Measurements from ENCODE around the gene NF1. TPM values are rescaled to one million over a fixed set of nuclear protein-coding genes. Genes with fewer than 3 reads are reported as not detected.

The NF1 gene
- total and polyA plus RNA-seq, 2 of the 13 experiments (the other 11 are each of a cell fraction or from before 2014, with no cell fraction given), result 21.5 to 26.5 TPM

DNA sequence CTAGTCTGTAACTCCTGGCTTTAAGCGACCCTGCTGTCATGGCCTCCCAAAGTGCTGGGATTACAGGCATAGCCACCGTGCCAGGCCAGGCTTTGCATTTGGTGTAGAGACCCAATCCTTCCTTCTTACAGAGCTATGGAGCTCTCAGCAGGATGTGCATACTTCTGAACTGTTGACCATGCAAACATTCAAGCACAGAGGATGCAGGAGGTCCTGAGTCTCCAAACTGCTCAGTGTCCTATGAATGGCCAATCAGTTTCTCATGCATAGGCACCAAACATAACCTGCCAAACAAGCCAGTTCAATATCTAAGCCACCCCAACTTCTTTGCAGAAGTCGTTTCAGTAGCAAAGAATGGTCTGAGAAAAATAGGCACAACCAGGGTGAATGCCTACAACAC lies 40.0 kb upstream of the NF1 start:
- Histone ChIP-seq H3K4me1 (ENCODE audit: insufficient read depth, low read length) (peaks cover 17% of the 10 kb centered on the region), H3K9ac (ENCODE audit: insufficient read depth, low read depth, low read length) (no peak overlapping the region), H2AFZ (ENCODE audit: low read length) (no peak overlapping the region), H3K27ac (ENCODE audit: extremely low read length, insufficient read depth, low read length) (no peak overlapping the region), H4K20me1 (ENCODE audit: insufficient read depth, low read length) (no peaks in the 10 kb centered on the region), H3K36me3 (replicated peaks in 1 of 2; ENCODE audit: control insufficient read depth in 1 of 2, insufficient read depth in 2 of 2, low read length in 2 of 2) (no peaks in the 10 kb centered on the region), H3K4me2 (ENCODE audit: low read depth, low read length) (no peak overlapping the region), H3K79me2 (ENCODE audit: insufficient read depth, low read length) (no peaks in the 10 kb centered on the region), H3K27me3 (ENCODE audit: control insufficient read depth in 1 of 2, insufficient read depth in 2 of 2, low read length in 2 of 2) (no peaks in the 10 kb centered on the region; a peak in 2 of 5 replicates), H3K9me3 (ENCODE audit: low read length) (no peaks in the 10 kb centered on the region), H3K4me3 (replicated peaks in 1 of 3; ENCODE audit: insufficient read depth in 1 of 3, low read depth in 2 of 3, low read length in 3 of 3) (no peak overlapping the region)
- no peak for TF ChIP-seq SALL2 (CRISPR knock-in tag; IDR thresholded peaks at IDR 0.05)
- no peak for TF ChIP-seq SMAD1 (CRISPR knock-in tag; IDR thresholded peaks at IDR 0.05; ENCODE audit: borderline replicate concordance, low read depth)
- no peak for TF ChIP-seq KDM2A (CRISPR knock-in tag; IDR thresholded peaks at IDR 0.05; ENCODE audit: borderline replicate concordance, low read depth)
- no peak for TF ChIP-seq ZNF292 (CRISPR knock-in tag; IDR thresholded peaks at IDR 0.05; ENCODE audit: borderline replicate concordance, low read depth)
- no peak for TF ChIP-seq NFKB2 (CRISPR knock-in tag; IDR thresholded peaks at IDR 0.05; ENCODE audit: borderline replicate concordance)
- TF ChIP-seq ZNF367 (CRISPR knock-in tag; IDR thresholded peaks at IDR 0.05; ENCODE audit: borderline replicate concordance), result no peak
- TF ChIP-seq, protein P1, sequence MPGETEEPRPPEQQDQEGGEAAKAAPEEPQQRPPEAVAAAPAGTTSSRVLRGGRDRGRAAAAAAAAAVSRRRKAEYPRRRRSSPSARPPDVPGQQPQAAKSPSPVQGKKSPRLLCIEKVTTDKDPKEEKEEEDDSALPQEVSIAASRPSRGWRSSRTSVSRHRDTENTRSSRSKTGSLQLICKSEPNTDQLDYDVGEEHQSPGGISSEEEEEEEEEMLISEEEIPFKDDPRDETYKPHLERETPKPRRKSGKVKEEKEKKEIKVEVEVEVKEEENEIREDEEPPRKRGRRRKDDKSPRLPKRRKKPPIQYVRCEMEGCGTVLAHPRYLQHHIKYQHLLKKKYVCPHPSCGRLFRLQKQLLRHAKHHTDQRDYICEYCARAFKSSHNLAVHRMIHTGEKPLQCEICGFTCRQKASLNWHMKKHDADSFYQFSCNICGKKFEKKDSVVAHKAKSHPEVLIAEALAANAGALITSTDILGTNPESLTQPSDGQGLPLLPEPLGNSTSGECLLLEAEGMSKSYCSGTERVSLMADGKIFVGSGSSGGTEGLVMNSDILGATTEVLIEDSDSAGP (CRISPR knock-in tag; IDR thresholded peaks at IDR 0.05; ENCODE audit: borderline replicate concordance), result no peak
- 23% methylated on average over 3 of the region's 3 CpGs for WGBS (ENCODE audit: low lambda C conversion rate)
- FAIRE-seq (no peak), ATAC-seq (no peak; the same call in 2 of the 3 replicates), DNase-seq (ENCODE audit: low spot score) (no peak)
- intact Hi-C loops (cut with micrococcal nuclease; ENCODE audit: unreplicated experiment) (no loop called here), in situ Hi-C loops (cut with HindIII; ENCODE audit: extremely low pct_ligation_motif_present, low pct_unique_long_range_greater_than_20kb) (no loop called here)
- POLR2A ChIA-PET, result interaction anchor here (0.6 kb wide), 1 partner anchor 40 kb away, joined by 3 read pairs; the partner anchor contains the start of gene NF1
- no TSS peak for BruUV-seq (replicated peaks)
- CTCF ChIA-PET (ENCODE audit: low intra/inter-chr PET ratio, low total read pairs), result no interaction called here

DNA sequence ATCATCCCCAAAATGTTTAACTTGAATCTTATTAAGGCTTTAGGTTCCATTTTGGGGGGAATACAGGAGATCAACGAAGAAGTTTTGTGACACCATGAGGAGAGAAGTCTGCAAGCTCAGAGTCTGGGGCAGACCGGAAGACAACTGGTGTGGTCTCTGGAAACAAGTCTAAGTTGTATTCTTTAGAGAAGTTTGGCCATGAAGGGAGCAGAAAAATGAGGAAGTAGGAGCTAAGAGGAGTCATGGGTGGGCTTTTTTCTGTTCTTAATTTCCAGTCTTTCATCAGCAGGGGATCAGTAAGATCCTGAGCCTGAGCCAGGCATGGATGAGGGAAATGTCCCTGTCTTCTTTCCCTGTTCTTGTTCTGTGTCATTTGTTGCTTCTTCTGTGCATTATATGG lies 35.8 kb upstream of the NF1 start:
- Histone ChIP-seq H4K20me1 (ENCODE audit: insufficient read depth, low read length) (no peaks in the 10 kb centered on the region), H2AFZ (ENCODE audit: low read length) (no peak overlapping the region), H3K27me3 (ENCODE audit: control insufficient read depth in 1 of 2, insufficient read depth in 2 of 2, low read length in 2 of 2) (no peaks in the 10 kb centered on the region; a peak in 2 of 5 replicates), H3K27ac (ENCODE audit: extremely low read length, insufficient read depth, low read length) (no peak overlapping the region), H3K9me3 (ENCODE audit: low read length) (no peaks in the 10 kb centered on the region), H3K4me2 (ENCODE audit: low read depth, low read length) (no peak overlapping the region), H3K36me3 (replicated peaks in 1 of 2; ENCODE audit: control insufficient read depth in 1 of 2, insufficient read depth in 2 of 2, low read length in 2 of 2) (no peaks in the 10 kb centered on the region), H3K4me1 (ENCODE audit: insufficient read depth, low read length) (no peaks in the 10 kb centered on the region), H3K4me3 (replicated peaks in 1 of 3; ENCODE audit: insufficient read depth in 1 of 3, low read depth in 2 of 3, low read length in 3 of 3) (no peak overlapping the region), H3K79me2 (ENCODE audit: insufficient read depth, low read length) (no peaks in the 10 kb centered on the region), H3K9ac (ENCODE audit: insufficient read depth, low read depth, low read length) (no peak overlapping the region)
- DNase-seq (ENCODE audit: low spot score) (no peak), ATAC-seq (no peak), FAIRE-seq (no peak)
- ChIA-PET CTCF (ENCODE audit: low intra/inter-chr PET ratio, low total read pairs) (no interaction called here), POLR2A (no interaction called here)
- in situ Hi-C loops (cut with HindIII; ENCODE audit: extremely low pct_ligation_motif_present, low pct_unique_long_range_greater_than_20kb), result no loop called here
- WGBS (ENCODE audit: low lambda C conversion rate), result 44% methylated on average over 2 of the region's 2 CpGs
- intact Hi-C loops (cut with micrococcal nuclease; ENCODE audit: unreplicated experiment), result no loop called here
- no TSS peak for BruUV-seq (replicated peaks)
- TF ChIP-seq PCBP1 (IDR thresholded peaks at IDR 0.05; ENCODE audit: borderline replicate concordance, low read depth, low read length), result no peak
- TF ChIP-seq SNRNP70 (IDR thresholded peaks at IDR 0.05; ENCODE audit: low read depth, low read length), result no peak
- no peak for TF ChIP-seq NR3C1 (CRISPR knock-in tag; IDR thresholded peaks at IDR 0.05)
- no peak for TF ChIP-seq EZH2 (conservative IDR thresholded peaks at IDR 0.05; ENCODE audit: low read depth, low read length)
- no peak for TF ChIP-seq MED1 (CRISPR knock-in tag; IDR thresholded peaks at IDR 0.05)
- TF ChIP-seq KLF11 (CRISPR knock-in tag; IDR thresholded peaks at IDR 0.05), result no peak
- TF ChIP-seq FOXJ3 (CRISPR knock-in tag; IDR thresholded peaks at IDR 0.05; ENCODE audit: borderline replicate concordance), result no peak
- TF ChIP-seq, protein P2, sequence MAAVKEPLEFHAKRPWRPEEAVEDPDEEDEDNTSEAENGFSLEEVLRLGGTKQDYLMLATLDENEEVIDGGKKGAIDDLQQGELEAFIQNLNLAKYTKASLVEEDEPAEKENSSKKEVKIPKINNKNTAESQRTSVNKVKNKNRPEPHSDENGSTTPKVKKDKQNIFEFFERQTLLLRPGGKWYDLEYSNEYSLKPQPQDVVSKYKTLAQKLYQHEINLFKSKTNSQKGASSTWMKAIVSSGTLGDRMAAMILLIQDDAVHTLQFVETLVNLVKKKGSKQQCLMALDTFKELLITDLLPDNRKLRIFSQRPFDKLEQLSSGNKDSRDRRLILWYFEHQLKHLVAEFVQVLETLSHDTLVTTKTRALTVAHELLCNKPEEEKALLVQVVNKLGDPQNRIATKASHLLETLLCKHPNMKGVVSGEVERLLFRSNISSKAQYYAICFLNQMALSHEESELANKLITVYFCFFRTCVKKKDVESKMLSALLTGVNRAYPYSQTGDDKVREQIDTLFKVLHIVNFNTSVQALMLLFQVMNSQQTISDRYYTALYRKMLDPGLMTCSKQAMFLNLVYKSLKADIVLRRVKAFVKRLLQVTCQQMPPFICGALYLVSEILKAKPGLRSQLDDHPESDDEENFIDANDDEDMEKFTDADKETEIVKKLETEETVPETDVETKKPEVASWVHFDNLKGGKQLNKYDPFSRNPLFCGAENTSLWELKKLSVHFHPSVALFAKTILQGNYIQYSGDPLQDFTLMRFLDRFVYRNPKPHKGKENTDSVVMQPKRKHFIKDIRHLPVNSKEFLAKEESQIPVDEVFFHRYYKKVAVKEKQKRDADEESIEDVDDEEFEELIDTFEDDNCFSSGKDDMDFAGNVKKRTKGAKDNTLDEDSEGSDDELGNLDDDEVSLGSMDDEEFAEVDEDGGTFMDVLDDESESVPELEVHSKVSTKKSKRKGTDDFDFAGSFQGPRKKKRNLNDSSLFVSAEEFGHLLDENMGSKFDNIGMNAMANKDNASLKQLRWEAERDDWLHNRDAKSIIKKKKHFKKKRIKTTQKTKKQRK (IDR thresholded peaks at IDR 0.05; ENCODE audit: low read length), result no peak
- TF ChIP-seq PITX1 (CRISPR knock-in tag; IDR thresholded peaks at IDR 0.05), result no peak
